Measurements from ENCODE around the gene ZNF438.

The ZNF438 gene

DNA sequence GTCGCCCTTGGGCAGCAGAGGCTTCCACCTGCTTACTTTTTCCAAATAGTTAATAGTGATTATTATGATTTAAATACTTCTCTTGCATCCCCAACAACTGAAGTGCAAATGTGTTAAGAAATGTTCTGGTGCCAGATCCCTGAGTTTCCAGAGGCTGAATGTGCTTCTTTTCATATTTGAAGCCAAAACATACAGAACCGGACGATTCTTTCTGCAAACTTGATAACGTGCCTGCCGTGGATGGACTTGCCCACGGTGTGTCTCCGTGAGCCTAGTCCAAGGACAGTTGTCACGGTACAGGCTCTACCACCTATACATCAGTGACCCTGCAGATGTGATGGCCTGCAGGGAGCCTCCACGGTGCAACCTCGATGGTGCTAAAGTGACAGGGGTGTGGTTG, 203.5 kb downstream of the ZNF438 start:
- no peak for DNase-seq
- no peaks in the 10 kb centered on the region for H3K27me3 ChIP-seq (replicated peaks)
- no peak overlapping the region for H3K4me3 ChIP-seq (ENCODE audit: low read depth, low read length)
- no peaks in the 10 kb centered on the region for H3K36me3 ChIP-seq (replicated peaks)
- no peak overlapping the region for H3K27ac ChIP-seq
- in situ Hi-C loops (cut with HindIII; ENCODE audit: low pct_ligation_motif_present, low sequenced_read_pairs) = no loop called here
- TF ChIP-seq, protein P1, sequence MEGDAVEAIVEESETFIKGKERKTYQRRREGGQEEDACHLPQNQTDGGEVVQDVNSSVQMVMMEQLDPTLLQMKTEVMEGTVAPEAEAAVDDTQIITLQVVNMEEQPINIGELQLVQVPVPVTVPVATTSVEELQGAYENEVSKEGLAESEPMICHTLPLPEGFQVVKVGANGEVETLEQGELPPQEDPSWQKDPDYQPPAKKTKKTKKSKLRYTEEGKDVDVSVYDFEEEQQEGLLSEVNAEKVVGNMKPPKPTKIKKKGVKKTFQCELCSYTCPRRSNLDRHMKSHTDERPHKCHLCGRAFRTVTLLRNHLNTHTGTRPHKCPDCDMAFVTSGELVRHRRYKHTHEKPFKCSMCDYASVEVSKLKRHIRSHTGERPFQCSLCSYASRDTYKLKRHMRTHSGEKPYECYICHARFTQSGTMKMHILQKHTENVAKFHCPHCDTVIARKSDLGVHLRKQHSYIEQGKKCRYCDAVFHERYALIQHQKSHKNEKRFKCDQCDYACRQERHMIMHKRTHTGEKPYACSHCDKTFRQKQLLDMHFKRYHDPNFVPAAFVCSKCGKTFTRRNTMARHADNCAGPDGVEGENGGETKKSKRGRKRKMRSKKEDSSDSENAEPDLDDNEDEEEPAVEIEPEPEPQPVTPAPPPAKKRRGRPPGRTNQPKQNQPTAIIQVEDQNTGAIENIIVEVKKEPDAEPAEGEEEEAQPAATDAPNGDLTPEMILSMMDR (IDR thresholded peaks at IDR 0.05; ENCODE audit: low read depth, low read length, missing control alignments) = no peak

DNA sequence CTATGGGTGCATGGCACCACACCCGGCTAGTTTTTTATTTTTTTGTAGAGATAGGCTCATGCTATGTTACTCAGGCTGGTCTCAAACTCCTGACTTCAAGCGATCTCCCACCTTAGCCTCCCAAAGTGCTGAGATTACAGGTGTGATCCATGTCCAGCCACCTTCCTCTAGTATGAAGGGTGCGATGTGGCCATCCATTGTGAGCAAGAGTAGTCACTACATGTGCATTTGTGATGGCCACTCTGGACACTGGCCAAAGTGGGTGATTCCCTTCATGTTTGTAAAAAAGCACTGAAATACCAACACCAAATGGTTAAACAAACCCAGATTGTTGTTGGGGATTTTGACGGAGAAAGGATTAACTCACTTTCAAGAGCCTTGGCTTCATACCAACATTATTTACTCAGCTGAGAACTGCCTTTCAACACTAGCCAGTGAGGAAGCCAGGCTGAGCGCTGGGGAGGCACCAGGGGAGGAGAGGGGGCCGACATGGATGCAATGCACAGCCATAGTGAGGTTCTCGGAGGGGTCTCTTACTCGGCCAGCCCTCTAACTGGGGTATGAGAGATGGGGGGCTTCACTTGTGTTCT, 204.0 kb downstream of the ZNF438 start:
- Histone ChIP-seq H3K36me3 (replicated peaks) (no peaks in the 10 kb centered on the region), H3K4me3 (ENCODE audit: low read depth, low read length) (no peak overlapping the region), H3K27me3 (replicated peaks) (no peaks in the 10 kb centered on the region), H3K27ac (no peak overlapping the region)
- DNase-seq = no peak
- TF ChIP-seq, protein P1 (IDR thresholded peaks at IDR 0.05; ENCODE audit: low read depth, low read length, missing control alignments) = no peak
- in situ Hi-C loops (cut with HindIII; ENCODE audit: low pct_ligation_motif_present, low sequenced_read_pairs) = no loop called here

DNA sequence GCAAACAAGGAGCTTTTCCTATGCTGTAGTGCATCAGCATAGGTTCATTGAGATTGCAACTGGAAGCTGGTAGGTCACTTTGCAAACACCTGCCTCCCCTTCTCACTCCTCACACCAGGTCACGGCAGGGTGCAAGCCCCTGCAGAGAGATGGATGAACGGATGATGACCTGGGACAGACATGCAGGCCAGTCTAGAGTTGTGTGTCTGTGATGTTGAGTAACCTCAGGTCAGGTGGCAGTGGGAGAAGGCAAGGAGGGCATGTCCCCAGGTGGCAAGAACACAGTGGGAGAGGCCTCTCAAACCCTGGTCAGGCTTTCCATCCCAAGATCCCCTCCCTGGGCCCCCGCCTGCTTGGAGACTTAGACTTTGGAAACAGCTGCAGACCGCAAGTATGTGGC, 205.0 kb downstream of the ZNF438 start:
- Histone ChIP-seq H3K4me3 (ENCODE audit: low read depth, low read length) (no peak overlapping the region), H3K36me3 (replicated peaks) (no peaks in the 10 kb centered on the region), H3K27ac (no peak overlapping the region), H3K27me3 (replicated peaks) (no peaks in the 10 kb centered on the region)
- no peak for DNase-seq
- in situ Hi-C loops (cut with HindIII; ENCODE audit: low pct_ligation_motif_present, low sequenced_read_pairs) = no loop called here
- TF ChIP-seq, protein P1 (IDR thresholded peaks at IDR 0.05; ENCODE audit: low read depth, low read length, missing control alignments) = no peak

DNA sequence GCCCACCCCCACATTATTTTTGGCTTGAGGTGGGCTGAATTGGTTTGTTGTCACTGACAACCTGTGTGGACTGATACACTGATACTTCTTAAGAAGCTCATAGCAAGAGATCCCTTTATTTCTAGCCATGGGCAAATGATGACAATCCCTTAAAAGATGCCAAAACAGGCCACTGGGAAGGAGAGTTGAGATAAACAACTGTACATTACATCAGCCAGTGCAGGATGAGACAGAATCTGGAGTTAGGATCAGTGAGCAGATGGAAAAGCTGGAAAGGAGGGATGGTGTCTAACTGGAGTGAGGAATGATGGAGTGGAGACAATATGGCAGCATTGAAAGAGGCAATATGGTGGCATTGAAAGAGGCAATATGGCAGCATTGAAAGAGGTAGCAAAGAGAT, 206.2 kb downstream of the ZNF438 start:
- H3K27me3 ChIP-seq (replicated peaks) = no peaks in the 10 kb centered on the region
- H3K27ac ChIP-seq = no peak overlapping the region
- H3K36me3 ChIP-seq (replicated peaks) = no peaks in the 10 kb centered on the region
- DNase-seq = no peak
- H3K4me3 ChIP-seq (ENCODE audit: low read depth, low read length) = no peak overlapping the region
- in situ Hi-C loops (cut with HindIII; ENCODE audit: low pct_ligation_motif_present, low sequenced_read_pairs) = no loop called here
- TF ChIP-seq, protein P1 (IDR thresholded peaks at IDR 0.05; ENCODE audit: low read depth, low read length, missing control alignments) = no peak

DNA sequence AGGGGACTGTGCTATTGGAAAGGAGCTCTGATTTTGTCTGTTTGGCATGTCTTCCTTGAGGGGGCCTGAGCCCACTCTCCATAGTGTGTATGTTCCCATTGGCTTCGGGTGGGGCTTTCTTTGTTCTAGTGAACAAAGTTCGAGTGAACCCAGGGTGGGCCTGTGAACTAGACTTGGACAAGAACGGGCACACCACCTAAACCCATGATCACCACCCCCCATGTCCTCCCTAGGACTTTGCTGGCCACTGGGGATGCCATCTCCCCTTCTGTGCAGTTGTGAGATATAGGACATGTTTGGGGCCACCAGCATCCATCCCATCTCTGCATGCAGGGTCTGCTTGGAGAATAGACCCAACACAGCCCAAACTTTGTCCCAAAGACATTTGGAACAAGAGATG, 206.6 kb downstream of the ZNF438 start:
- no peak overlapping the region for H3K27ac ChIP-seq
- DNase-seq = no peak
- H3K4me3 ChIP-seq (ENCODE audit: low read depth, low read length) = no peak overlapping the region
- H3K36me3 ChIP-seq (replicated peaks) = no peaks in the 10 kb centered on the region
- in situ Hi-C loops (cut with HindIII; ENCODE audit: low pct_ligation_motif_present, low sequenced_read_pairs) = no loop called here
- TF ChIP-seq, protein P1 (IDR thresholded peaks at IDR 0.05; ENCODE audit: low read depth, low read length, missing control alignments) = no peak
- no peaks in the 10 kb centered on the region for H3K27me3 ChIP-seq (replicated peaks)

DNA sequence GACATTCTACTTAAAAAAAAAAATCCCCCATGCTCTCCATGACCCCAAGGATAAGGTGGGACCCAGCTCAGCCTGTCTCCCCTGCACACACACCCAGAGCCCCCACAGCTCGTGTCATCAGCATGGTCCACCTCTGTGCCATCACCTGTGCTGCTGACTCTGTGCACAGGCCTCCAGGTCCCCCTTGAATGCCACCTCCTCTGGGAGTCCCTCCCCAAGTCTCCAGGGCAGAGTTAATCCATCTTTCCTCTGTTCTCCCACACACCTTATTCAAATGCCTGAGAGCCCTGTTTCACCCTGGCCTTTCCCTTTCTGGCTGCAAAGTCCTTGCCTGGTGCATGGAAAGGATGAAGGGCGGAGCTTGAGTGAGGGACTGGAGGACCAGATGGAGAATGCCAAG, 208.0 kb downstream of the ZNF438 start:
- Histone ChIP-seq H3K27me3 (replicated peaks) (no peaks in the 10 kb centered on the region), H3K27ac (no peak overlapping the region), H3K4me3 (ENCODE audit: low read depth, low read length) (no peak overlapping the region), H3K36me3 (replicated peaks) (no peaks in the 10 kb centered on the region)
- DNase-seq = no peak
- TF ChIP-seq, protein P1 (IDR thresholded peaks at IDR 0.05; ENCODE audit: low read depth, low read length, missing control alignments) = no peak
- in situ Hi-C loops (cut with HindIII; ENCODE audit: low pct_ligation_motif_present, low sequenced_read_pairs) = no loop called here
